Lower leg skin (tissue), 3 donors: Measurements from ENCODE around the gene RBFA.

Source experiments
- POLR2A ChIP-seq, 2 donors: fragments of 450-650 bp; IDR thresholded peaks; one replicate each; pipeline ENCODE4 v1.6.1; 2016 to 2017; ENCODE audit warnings: antibody characterized with exemption in 2 of 2, mild to moderate bottlenecking in 1 of 2, moderate library complexity in 1 of 2
- TF ChIP-seq, protein P1 (sequence below), 3 donors: fragments of 450-650 bp; IDR thresholded peaks; one replicate each; pipeline ENCODE4 v1.5.1; 2016; ENCODE audit warnings: antibody characterized with exemption in 3 of 3, mild to moderate bottlenecking in 3 of 3, moderate library complexity in 2 of 3

DNA sequence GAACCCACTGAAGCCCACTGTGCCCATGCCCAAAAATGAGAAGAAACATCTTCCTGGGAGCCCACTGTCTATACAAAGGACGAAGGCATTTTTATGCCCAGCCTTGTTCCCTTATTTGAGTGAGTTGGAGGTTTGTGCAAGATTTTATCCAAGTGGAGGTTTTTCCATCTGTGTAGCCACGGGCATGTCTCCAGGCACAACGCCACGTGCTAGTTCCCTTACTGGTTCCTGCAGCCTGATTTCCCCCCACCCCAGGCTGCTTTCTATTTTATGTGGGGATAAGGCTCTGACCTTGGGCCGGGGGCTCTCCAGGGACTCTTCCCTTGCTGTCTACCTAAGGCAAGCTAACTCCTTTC, 23.7 kb upstream of the RBFA start:
- TF ChIP-seq POLR2A (IDR thresholded peaks at IDR 0.05) = no peak
- TF ChIP-seq, protein P1, sequence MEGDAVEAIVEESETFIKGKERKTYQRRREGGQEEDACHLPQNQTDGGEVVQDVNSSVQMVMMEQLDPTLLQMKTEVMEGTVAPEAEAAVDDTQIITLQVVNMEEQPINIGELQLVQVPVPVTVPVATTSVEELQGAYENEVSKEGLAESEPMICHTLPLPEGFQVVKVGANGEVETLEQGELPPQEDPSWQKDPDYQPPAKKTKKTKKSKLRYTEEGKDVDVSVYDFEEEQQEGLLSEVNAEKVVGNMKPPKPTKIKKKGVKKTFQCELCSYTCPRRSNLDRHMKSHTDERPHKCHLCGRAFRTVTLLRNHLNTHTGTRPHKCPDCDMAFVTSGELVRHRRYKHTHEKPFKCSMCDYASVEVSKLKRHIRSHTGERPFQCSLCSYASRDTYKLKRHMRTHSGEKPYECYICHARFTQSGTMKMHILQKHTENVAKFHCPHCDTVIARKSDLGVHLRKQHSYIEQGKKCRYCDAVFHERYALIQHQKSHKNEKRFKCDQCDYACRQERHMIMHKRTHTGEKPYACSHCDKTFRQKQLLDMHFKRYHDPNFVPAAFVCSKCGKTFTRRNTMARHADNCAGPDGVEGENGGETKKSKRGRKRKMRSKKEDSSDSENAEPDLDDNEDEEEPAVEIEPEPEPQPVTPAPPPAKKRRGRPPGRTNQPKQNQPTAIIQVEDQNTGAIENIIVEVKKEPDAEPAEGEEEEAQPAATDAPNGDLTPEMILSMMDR (IDR thresholded peaks at IDR 0.05) = no peak
